CD4-positive, alpha-beta T cell (primary cell): ENCODE results near the gene RPL37A. TPM values are rescaled to one million over a fixed set of nuclear protein-coding genes. Genes with fewer than 3 reads are reported as not detected.

ENCODE experiments used
- ATAC-seq: fragments of 200-7000 bp; cut with Tn5 transposase; one replicate; pipeline ENCODE4 v1.10.0; 2022; ENCODE audit warnings: mild to moderate bottlenecking; ENCODE audit not compliant: poor library complexity
- CTCF ChIA-PET: fragments of 350-600 bp; sonication (Branson Sonifier 250); formaldehyde crosslinking; loops from one replicate; lab custom pipeline; 2021; ENCODE audit warnings: antibody characterized with exemption, inconsistent platforms; lab: Charles Lee
- POLR2A ChIA-PET: fragments of 350-600 bp; sonication (Branson Sonifier 250); formaldehyde crosslinking; loops from one replicate; lab custom pipeline; 2021; ENCODE audit warnings: antibody characterized with exemption, inconsistent platforms; lab: Charles Lee
- DNase-seq, 14 experiments: peaks; one replicate each; pipeline ENCODE4 v3.0.0-alpha.2; 2013 to 2020; ENCODE audit warnings: mixed read lengths in 2 of 14
- H3K27ac ChIP-seq, 2 donors: one replicate each; pipeline versions ENCODE4 v1.5.1 to v1.7.0; 2013; ENCODE audit warnings: low read length in 2 of 2, low read depth in 1 of 2, mild to moderate bottlenecking in 1 of 2
- H3K27me3 ChIP-seq, 2 experiments: 1 replicate in 1 of 2; 2 replicates in 1 of 2; pipeline versions ENCODE4 v1.6.1 to v1.7.0; 2013; ENCODE audit warnings: low read length in 2 of 2, control low read depth in 1 of 2, mild to moderate bottlenecking in 1 of 2, moderate library complexity in 1 of 2; ENCODE audit not compliant: insufficient read depth in 2 of 2, control insufficient read depth in 1 of 2
- H3K36me3 ChIP-seq: one replicate; pipeline ENCODE4 v1.6.1; 2013; ENCODE audit warnings: low read length, control low read depth; ENCODE audit not compliant: insufficient read depth
- H3K4me1 ChIP-seq: one replicate; pipeline ENCODE4 v1.6.1; 2013; ENCODE audit warnings: low read length, control low read depth; ENCODE audit not compliant: insufficient read depth
- H3K4me3 ChIP-seq: one replicate; pipeline ENCODE4 v1.5.1; 2013; ENCODE audit warnings: mild to moderate bottlenecking, low read length, moderate library complexity
- H3K9me3 ChIP-seq, 2 experiments: 1 replicate in 1 of 2; 2 replicates in 1 of 2; pipeline versions ENCODE4 v1.6.1 to v1.7.0; 2013; ENCODE audit warnings: low read length in 2 of 2, mild to moderate bottlenecking in 2 of 2, control low read depth in 1 of 2, moderate library complexity in 1 of 2; ENCODE audit not compliant: control insufficient read depth in 1 of 2, insufficient read depth in 1 of 2
- H3K27ac Mint-ChIP-seq: one replicate; pipeline ENCODE4 v1.8.0; 2020; ENCODE audit warnings: mixed read lengths
- H3K27me3 Mint-ChIP-seq: one replicate; pipeline ENCODE4 v1.8.0; 2021; ENCODE audit warnings: mixed read lengths
- H3K36me3 Mint-ChIP-seq: one replicate; pipeline ENCODE4 v1.8.0; 2021; ENCODE audit warnings: low read depth, mixed read lengths
- H3K4me1 Mint-ChIP-seq: one replicate; pipeline ENCODE4 v1.8.0; 2021; ENCODE audit warnings: low read depth, mixed read lengths
- H3K4me3 Mint-ChIP-seq: one replicate; pipeline ENCODE4 v1.8.0; 2020; ENCODE audit warnings: mild to moderate bottlenecking, mixed read lengths
- H3K9me3 Mint-ChIP-seq: one replicate; pipeline ENCODE4 v1.8.0; 2020; ENCODE audit warnings: mixed read lengths
- CTCF ChIP-seq: fragments of 200-600 bp; IDR thresholded peaks from one replicate; pipeline ENCODE4 v1.8.0; 2022; ENCODE audit warnings: antibody characterized with exemption, mild to moderate bottlenecking
- intact Hi-C, 2 experiments: fragments of 100-400 bp; cut with DNase I in 1 of 2; cut with micrococcal nuclease in 1 of 2; formaldehyde crosslinking; loops; one replicate each; pipeline versions ENCODE4 v1.15.1 to v1.9.0; 2023 to 2025; cut with DNase I, micrococcal nuclease
- total RNA-seq, 174 experiments: library from RNA in 2 of 174; stranded (reverse) in 2 of 174; gene quantifications; one replicate each; pipeline ENCODE4 v1.2.3 and lab custom pipeline; 2021 to 2026

The RPL37A gene
- total RNA-seq, 2 experiments from 2014 or later, result 4,138 to 4,142 TPM

GRCh38 chr2:216536734-216537210 lies 38.1 kb downstream of the RPL37A start:
- Mint-ChIP-seq H3K27ac (no peak overlapping the region), H3K4me1 (no peaks in the 10 kb centered on the region), H3K36me3 (no peaks in the 10 kb centered on the region), H3K4me3 (no peak overlapping the region), H3K27me3 (no peaks in the 10 kb centered on the region), H3K9me3 (no peaks in the 10 kb centered on the region)
- TF ChIP-seq CTCF, result no peak
- Histone ChIP-seq H3K4me3 (no peak overlapping the region), H3K27me3 (no peaks in the 10 kb centered on the region), H3K4me1 (no peaks in the 10 kb centered on the region), H3K27ac (no peak overlapping the region), H3K36me3 (no peaks in the 10 kb centered on the region), H3K9me3 (no peaks in the 10 kb centered on the region)
- ChIA-PET POLR2A (no interaction called here), CTCF (no interaction called here)
- intact Hi-C loops, result no loop called here
- no peak for DNase-seq
- ATAC-seq, result no peak

DNA sequence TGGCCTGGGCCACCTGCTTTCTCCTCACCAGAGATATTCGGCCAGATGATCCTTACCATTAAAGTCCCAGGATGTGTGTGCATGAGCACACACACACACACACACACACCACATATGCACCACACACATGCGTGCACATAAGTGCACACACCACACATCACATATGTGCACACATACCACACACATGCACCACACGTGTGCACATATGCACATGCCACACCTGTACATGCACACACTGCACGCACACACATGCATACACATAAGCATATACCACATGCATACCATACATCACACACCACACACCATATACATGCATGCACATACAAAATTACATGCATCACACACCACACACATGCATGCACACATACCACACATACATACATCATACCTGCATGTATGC lies 38.7 kb downstream of the RPL37A start:
- CTCF ChIA-PET, result no interaction called here
- DNase-seq, result no peak

DNA sequence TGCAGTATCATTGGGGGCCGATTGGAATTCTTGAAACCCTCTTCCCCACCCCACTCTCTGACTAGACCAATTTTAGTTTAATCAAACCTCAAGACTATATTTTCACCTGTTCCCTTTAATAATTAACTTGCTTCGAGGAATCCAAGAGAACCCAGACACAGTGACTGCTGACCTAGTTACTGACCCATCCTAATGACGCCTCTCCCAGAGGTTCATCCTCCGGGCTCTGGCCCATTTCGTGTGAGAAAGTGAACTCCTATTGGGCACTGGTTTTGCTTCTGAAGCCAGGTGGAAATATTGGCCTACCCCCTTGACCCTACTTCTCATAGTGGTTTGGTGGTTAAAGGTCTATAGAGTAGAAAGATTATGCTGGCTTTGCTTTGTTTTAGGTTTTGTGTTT lies 39.9 kb downstream of the RPL37A start:
- no peaks in the 10 kb centered on the region for H3K9me3 Mint-ChIP-seq
- Histone ChIP-seq H3K4me1 (no peaks in the 10 kb centered on the region), H3K36me3 (no peaks in the 10 kb centered on the region), H3K4me3 (no peak overlapping the region), H3K9me3 (no peaks in the 10 kb centered on the region), H3K27ac (no peak overlapping the region), H3K27me3 (no peaks in the 10 kb centered on the region)
- H3K4me3 Mint-ChIP-seq, result no peak overlapping the region
- H3K27me3 Mint-ChIP-seq, result no peaks in the 10 kb centered on the region
- POLR2A ChIA-PET, result no interaction called here
- ATAC-seq (no peak), DNase-seq (no peak)
- CTCF ChIA-PET, result no interaction called here
- intact Hi-C loops, result no loop called here
- H3K27ac Mint-ChIP-seq, result no peak overlapping the region
- H3K4me1 Mint-ChIP-seq, result no peaks in the 10 kb centered on the region
- no peak for TF ChIP-seq CTCF
- no peaks in the 10 kb centered on the region for H3K36me3 Mint-ChIP-seq

More for the DNA sequence above, 38.7 kb downstream of the RPL37A start:
- intact Hi-C loops, result no loop called here
- no peaks in the 10 kb centered on the region for H3K9me3 ChIP-seq
- H3K27me3 ChIP-seq, result no peaks in the 10 kb centered on the region
- no peaks in the 10 kb centered on the region for H3K4me1 ChIP-seq
- Mint-ChIP-seq H3K27me3 (no peaks in the 10 kb centered on the region), H3K36me3 (no peaks in the 10 kb centered on the region), H3K4me1 (no peaks in the 10 kb centered on the region), H3K4me3 (no peak overlapping the region), H3K27ac (no peak overlapping the region), H3K9me3 (no peaks in the 10 kb centered on the region)
- ATAC-seq, result no peak
- H3K27ac ChIP-seq, result no peak overlapping the region
- H3K36me3 ChIP-seq, result no peaks in the 10 kb centered on the region
- no peak overlapping the region for H3K4me3 ChIP-seq
- TF ChIP-seq CTCF, result no peak
- POLR2A ChIA-PET, result no interaction called here
